LoVo (cell line): ENCODE results near the gene PITHD1.
"Not testable (repeated sequence)": the region's sequence is repeated elsewhere in the genome, so short reads cannot be mapped to it uniquely, and the experiment has no call there.

Source experiments
- DNase-seq: peaks from one replicate; pipeline ENCODE4 v3.0.0-alpha.2; 2016; ENCODE audit warnings: low spot score

The PITHD1 gene

GRCh38 chr1:23774174-23774880, 3.9 kb upstream of the PITHD1 start:
- no peak for DNase-seq

- no peak for DNase-seq
Observed at GRCh38 chr1:23776217-23776616, 2.0 kb upstream of the PITHD1 start.

GRCh38 chr1:23779826-23780371, 1.7 kb downstream of the PITHD1 start:
- no peak for DNase-seq

- DNase-seq: not testable (repeated sequence)
Observed at GRCh38 chr1:23783141-23783540, 4.9 kb downstream of the PITHD1 start.

- DNase-seq: no peak
Observed at GRCh38 chr1:23784846-23785245, 6.6 kb downstream of the PITHD1 start.

GRCh38 chr1:23787701-23788100, 9.5 kb downstream of the PITHD1 start:
- DNase-seq: no peak

GRCh38 chr1:23788695-23789094, 10.5 kb downstream of the PITHD1 start:
- DNase-seq: no peak

- peak; percentile 91 for DNase-seq
Observed at GRCh38 chr1:23790696-23791515, 12.7 kb downstream of the PITHD1 start, which contains the start of gene LYPLA2. TSS of gene LYPLA2 (plus strand) at chr1:23791145. CDS start at chr1:23792683, 1,538 bp downstream.

GRCh38 chr1:23791516-23792047, 13.4 kb downstream of the PITHD1 start:
- DNase-seq: peak; percentile 53

- DNase-seq: no peak
Observed at GRCh38 chr1:23792151-23792945, 14.1 kb downstream of the PITHD1 start.

- no peak for DNase-seq
Observed at GRCh38 chr1:23793018-23793781, 15.0 kb downstream of the PITHD1 start.

- DNase-seq: no peak
Observed at GRCh38 chr1:23793861-23794731, 15.9 kb downstream of the PITHD1 start.

GRCh38 chr1:23794732-23795182, 16.5 kb downstream of the PITHD1 start:
- DNase-seq: not testable (repeated sequence)

GRCh38 chr1:23795676-23796465, 17.7 kb downstream of the PITHD1 start:
- DNase-seq: no peak

- no peak for DNase-seq
Observed at GRCh38 chr1:23796466-23797271, 18.5 kb downstream of the PITHD1 start.

- no peak for DNase-seq
Observed at GRCh38 chr1:23797478-23798448, 19.5 kb downstream of the PITHD1 start.

- DNase-seq: no peak
Observed at GRCh38 chr1:23798662-23799142, 20.5 kb downstream of the PITHD1 start.
